HG03135 (cell line): ENCODE data around the gene STMN1.

Experiments used
- ATAC-seq: cut with Tn5 transposase; IDR thresholded peaks from one replicate; pipeline ENCODE4 v1.9.1; 2021; ENCODE audit warnings: mild to moderate bottlenecking, moderate library complexity; ENCODE audit not compliant: unreplicated experiment

Gene STMN1

DNA sequence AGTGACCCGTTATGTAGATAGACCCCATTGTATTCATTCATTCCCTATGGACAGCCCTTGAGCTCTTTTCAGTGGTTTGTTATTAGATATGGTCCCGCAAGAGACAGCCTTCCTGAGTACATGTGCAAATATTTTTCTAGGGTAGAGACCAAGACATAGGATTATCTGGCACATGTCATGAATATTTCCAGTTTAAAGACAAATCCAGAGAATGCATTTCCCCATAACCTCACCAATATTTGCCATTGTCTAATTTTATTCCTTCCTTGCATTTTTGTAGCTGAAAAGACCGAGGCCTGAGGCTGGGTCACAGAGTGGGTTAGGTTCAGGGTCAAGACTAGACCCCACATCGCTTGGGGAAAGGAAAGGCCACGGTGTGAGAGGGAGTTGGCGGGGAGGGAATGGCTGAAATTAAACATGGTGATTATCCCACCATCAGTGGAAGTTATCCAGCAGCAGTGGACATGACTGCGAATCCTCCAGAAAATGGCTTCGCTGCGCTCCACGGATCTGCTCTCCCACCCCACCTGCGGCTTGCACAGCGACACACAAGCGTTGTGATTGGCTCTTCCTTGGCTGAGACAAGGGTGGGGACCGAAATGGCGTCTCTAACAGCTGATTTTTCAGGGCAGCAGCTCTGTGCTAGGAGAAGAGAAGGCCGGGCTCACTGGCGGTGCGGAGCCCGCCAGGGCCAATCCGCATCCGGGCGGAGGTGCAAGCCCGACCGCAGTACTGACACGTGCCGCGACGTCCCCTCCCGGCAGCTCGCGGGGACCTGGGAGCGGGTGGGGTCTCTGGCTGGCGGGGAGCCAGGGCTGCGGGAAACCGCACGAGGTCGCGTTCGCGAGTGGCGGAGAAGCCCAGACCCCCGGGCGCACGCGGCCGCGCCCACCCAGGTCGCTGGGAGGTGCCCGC is 16.1 kb upstream of the STMN1 start:
- ATAC-seq = no peak

DNA sequence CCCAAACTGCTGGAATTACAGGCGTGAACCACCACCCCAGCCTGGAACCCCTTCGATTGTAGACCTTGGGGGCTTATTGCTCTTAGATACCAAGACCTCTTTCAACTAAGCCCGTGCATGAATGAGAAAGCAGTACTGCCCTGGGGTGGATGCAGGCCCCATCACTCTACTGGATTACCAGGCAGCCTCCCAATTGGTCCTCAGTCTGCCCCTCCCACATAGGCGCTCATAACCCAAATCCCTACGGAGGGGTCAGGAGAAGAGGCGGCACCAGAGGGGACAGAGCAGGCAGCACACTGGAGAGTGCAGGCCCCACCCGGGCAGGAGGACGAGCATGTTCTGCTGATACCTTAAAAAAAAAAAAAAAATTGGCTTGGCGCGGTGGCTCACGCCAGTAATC is 12.4 kb upstream of the STMN1 start:
- ATAC-seq = no peak

DNA sequence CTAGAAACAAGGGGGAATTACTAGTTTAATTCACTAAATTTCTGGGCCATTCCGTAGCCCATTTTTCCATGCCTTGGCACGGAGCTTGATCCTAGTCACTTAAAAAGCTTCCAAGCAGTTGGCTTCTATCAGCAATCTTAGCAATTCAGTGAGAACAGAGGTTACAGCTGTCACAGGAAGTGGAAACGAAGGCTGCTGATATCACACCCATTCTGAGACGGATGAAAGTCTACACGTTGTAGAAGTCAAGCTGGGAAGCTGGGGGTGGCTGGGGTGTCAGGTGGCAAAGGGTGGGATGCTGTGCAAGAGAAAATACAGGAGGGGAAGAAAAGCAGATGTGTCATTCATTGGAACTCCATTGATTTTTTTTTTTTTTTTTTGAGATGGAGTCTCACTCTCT is 11.8 kb upstream of the STMN1 start:
- no peak for ATAC-seq

DNA sequence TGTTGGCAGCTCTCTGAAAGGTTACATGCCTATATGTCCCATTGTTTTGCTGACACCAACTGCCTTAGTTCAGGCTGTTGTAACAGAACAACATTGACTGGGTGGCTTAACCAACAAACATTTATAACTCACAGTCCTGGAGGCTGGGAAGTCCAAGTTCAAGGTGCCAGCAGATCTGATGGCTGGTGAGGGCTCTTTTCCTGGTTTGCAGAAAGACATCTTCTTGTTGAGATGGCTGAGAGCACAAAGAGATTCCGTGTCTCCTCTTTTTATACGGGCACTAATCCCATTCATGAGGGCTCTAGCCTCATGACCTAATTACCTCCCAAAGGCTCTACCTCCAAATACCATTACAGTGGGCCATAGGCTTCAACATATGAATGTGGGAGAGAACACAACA is 10.2 kb upstream of the STMN1 start:
- ATAC-seq = no peak

GRCh38 chr1:25914074-25914995 is 8.1 kb upstream of the STMN1 start:
- ATAC-seq = no peak

DNA sequence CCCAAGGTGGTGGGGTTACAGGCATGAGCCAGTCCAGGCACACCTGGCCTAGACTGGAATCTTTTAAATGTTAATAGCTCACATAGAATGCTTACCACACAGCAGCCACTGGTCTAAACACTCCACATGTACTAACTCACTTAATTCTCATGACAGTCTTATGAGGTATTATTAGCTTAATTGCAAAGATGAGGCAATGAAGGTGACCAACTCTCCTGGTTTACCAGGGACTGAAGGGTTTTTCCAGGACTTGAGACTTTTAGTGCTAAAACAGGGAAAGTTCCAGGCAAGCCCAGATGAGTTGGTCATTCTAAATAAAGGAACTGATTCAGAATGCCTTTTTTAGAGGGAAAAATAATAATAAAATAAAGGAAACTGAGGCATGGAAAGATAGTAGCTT is 7.0 kb upstream of the STMN1 start:
- ATAC-seq = no peak

GRCh38 chr1:25912076-25912831 is 6.0 kb upstream of the STMN1 start:
- no peak for ATAC-seq

- no peak for ATAC-seq
Measured at GRCh38 chr1:25911162-25911561, 4.9 kb upstream of the STMN1 start.

DNA sequence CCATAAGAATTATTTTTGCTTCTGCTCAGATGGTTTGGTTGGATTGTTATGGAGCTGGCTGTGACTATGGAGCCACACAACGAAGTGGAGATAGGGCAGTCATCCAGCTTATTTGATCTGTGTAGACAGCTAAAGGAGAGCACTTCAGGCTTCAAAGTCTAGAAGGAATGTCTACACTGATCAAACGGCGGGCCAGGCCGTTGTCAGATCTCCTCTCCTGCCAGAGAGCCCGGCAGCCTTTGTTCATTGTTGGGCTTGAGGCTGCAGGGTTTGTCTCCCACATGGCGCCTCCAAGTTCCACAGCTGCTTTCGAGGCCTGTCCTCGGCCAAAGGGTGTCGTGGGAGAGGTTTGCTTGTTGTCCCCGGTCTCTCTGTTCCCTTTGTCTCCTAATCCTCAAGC is 2.8 kb upstream of the STMN1 start:
- ATAC-seq = no peak

DNA sequence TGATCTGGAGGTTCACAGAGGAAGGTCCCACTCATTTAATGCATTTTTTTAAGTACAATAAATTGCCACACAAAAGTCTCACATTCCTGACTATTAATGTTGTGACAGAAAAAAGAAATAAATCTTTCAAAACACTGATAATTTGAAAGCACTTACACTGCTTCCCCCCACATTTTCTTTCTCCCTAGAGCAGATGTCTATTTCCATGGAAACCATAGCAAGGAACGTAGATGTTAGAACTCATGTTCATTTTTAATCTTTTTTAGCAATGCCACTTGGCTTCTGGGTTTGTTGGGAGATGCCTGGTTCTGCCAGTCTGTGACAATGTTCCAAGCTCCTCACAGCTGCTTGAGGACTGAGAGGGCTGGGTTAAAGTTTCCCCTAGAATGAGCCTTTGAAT is 1.9 kb upstream of the STMN1 start:
- ATAC-seq = no peak

DNA sequence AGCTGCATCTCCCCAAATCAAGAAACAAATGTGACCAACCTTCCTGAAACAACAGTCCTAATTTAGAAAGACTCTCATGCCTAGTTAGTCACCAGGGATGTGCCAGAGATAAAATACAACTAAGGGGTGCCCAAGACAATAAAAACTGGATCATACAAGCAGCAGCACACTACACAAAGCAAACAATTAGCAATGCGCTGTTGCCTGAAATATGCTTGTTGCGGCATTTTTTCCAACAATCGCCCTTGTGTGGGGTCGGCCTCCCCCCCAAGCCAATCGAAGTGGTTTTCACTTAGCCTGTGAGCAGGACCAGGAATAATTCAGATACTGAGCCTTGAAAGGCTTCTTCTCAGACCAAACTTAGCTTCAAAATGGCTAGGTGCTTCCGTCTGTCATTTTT is 1.4 kb upstream of the STMN1 start:
- ATAC-seq = no peak

DNA sequence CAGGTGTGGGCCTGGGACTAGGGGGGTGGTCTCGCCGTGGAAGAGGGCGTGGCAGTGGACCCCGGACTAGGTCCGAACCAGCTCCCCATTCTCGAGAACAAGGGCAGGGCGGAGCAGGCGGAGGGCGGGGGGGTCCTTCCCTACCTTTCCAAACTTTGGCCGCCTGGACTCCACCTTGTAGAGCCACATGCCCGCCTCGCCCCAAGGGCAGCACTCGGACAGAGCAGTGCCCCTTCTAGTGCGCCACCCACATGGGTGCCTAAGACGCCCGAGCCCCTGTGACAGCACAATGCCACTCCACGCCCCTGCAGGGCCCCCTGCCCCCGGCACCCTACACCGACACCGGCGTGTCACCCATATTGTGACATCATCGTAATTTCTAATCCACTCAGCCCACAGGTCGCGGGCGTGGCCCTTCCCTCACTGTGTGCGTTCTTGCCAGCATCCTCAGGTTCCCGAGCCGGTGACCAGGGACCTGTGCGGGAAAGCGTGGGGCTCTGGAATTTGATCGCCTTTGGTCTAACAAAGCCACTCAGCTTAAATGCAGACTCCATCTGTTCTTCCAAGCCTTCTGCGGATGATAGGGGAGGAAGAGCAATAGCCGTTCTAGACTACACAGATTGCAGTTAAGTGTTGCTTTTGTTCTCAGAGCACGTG is 553 bp upstream of the STMN1 start:
- ATAC-seq = no peak

DNA sequence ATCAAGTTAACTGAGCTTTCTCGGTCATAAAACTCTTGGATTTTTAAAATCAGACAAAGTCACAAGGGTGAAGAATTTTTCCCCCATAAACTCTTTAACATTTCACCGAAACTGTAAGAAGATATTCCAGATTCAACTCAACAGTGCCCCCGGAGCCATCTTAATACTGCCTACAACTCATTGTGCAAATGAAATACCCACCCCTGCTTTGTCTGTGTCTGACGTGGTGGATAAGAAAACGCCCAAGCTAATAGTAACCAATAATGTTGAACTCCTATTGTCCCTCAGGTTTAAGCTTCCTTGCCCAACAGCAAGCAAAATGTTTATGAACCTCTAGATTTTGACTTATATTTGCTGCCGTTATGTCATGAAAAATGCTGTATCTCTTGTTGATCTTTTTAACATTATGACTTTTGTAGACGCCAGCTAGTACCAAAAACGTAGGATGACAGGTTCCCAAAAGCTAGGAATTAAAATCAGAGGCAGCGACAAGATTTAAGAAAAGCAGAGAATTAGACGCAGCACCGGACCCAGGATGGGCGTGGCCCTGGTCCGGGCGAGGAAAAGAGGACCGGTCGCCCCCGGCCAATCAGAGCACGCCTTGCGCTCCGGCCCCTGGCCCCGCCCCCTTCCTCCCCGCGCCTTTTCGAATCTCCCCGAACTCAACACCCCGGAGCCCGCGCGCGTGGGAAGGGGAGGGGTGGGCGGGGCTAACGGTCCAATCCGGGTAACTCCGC is 1.1 kb downstream of the STMN1 start:
- ATAC-seq = peak; percentile 70

DNA sequence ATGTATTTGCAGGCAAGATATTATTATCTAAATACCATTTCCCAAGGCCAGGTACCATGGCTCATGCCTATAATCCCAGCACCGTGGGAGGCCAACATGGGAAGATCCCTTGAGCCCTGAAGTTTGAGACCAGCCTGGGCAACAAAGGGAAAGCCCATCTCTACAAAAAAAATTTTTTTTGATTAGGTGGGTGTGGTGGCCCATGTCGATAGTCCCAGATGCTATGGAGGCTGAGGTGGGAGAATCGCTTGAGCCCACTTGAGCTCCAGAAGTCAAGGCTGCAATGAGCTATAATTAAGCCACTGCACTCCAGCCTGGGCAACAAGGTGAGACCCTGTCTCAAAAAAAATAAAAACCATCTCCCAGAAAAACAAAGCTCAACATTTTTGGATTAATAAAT is 2.2 kb downstream of the STMN1 start:
- ATAC-seq = no peak

- no peak for ATAC-seq
Measured at GRCh38 chr1:25902462-25902861, 3.8 kb downstream of the STMN1 start.

- no peak for ATAC-seq
Measured at GRCh38 chr1:25900219-25900618, 6.0 kb downstream of the STMN1 start.

GRCh38 chr1:25899792-25900191 is 6.4 kb downstream of the STMN1 start:
- no peak for ATAC-seq

DNA sequence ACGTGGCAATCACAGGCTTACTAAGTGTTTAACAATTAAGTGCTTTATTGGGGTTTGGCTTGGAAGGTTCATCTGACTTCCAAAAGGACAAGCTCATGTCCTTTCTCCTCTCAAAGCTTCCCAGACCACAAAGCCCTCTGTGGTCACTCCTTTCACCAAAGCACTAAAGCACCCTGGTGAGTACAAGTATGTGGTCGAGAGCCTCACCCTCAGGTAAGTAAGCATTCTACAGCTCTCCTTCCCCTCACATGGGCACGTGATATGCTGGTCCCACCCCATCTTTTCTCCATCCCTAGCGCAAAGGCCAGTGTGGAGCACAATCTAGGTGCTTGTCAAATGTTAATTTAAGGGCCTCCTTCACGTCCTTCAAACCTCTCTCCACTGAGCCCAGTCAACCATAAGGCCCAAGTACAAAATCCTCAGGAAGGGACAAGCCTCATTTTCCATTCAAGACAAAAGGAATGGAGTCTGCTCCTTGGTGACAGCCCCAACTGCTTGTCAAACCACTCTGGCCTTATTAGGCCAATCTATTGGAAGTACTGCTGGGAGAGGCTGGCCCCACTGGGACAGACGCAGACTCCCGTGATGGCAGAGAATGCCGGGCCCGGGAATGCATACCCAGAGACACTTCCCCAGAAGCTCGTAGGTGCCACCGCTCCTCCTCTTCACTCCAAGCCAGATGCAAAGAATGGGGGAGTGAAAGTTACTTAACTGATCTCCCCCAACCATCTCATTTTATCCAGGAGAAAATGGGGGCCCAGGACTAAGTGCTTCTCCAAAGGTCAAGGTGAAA is 7.8 kb downstream of the STMN1 start:
- no peak for ATAC-seq

DNA sequence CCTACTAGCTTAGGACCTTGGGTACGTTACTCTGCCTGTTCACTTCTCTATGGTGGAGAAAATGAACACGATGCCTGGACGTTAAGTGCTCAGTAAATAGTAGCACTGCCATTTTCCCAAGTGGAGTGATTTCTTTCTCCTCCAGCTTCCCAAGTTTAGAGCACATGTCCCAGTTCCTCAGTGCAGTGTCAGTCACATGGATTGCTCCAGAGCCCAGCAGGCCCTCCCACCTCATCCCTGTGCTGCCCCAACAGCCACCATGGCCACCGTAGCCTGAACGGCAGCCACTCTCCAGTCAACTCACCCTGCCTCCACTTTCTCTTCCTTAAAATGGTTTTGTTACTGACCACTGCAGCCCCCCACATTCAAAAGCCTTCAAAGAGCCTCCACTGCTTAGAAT is 8.5 kb downstream of the STMN1 start:
- no peak for ATAC-seq
